T-cell (primary cell): ENCODE measurements around the gene SPEM1. TPM values are rescaled to one million over a fixed set of nuclear protein-coding genes. Genes with fewer than 3 reads are reported as not detected.

Experiments used
- ATAC-seq, 4 experiments: fragments of 200-7000 bp in 3 of 4; fragments of 150-1000 bp in 1 of 4; cut with Tn5 transposase; replicated peaks in 1 of 4; 1 replicate in 3 of 4; 2 replicates in 1 of 4; pipeline ENCODE4 v1.10.0; 2021; ENCODE audit warnings: moderate library complexity in 3 of 4, mild to moderate bottlenecking in 2 of 4, moderate number of reproducible peaks in 1 of 4
- CTCF ChIA-PET, 2 donors: fragments of 300-600 bp; sonication (Branson Sonifier 250); formaldehyde crosslinking; loops; one replicate each; lab custom pipeline; 2022; ENCODE audit warnings: antibody characterized with exemption in 2 of 2; lab: Charles Lee
- POLR2A ChIA-PET, 2 donors: fragments of 300-600 bp; sonication (Branson Sonifier 250); formaldehyde crosslinking; loops; one replicate each; lab custom pipeline; 2022; ENCODE audit warnings: antibody characterized with exemption in 2 of 2; lab: Charles Lee
- DNase-seq, 35 experiments: peaks; one replicate each; pipeline versions ENCODE4 v3.0.0 to v3.0.0-alpha.2; 2013 to 2023
- H3K27ac ChIP-seq: one replicate; pipeline ENCODE4 v1.5.1; 2013; ENCODE audit warnings: low read length
- H3K27me3 ChIP-seq, 2 experiments: replicated peaks in 1 of 2; 1 replicate in 1 of 2; 2 replicates in 1 of 2; pipeline versions ENCODE4 v1.6.1 to v1.7.0; 2013; ENCODE audit warnings: low read length in 1 of 2, mixed read lengths in 1 of 2; ENCODE audit not compliant: control insufficient read depth in 2 of 2, insufficient read depth in 2 of 2; ENCODE audit errors: extremely low read depth in 1 of 2
- H3K36me3 ChIP-seq, 2 donors: 1 replicate in 1 of 2; 2 replicates in 1 of 2; pipeline versions ENCODE4 v1.6.1 to v1.7.0; 2013; ENCODE audit warnings: low read length in 1 of 2; ENCODE audit not compliant: control insufficient read depth in 2 of 2, insufficient read depth in 1 of 2; ENCODE audit errors: extremely low read depth in 1 of 2
- H3K4me1 ChIP-seq, 2 experiments: 1 replicate in 1 of 2; 2 replicates in 1 of 2; pipeline versions ENCODE4 v1.6.1 to v1.7.0; 2013; ENCODE audit warnings: low read length in 2 of 2, mixed read lengths in 1 of 2; ENCODE audit not compliant: insufficient read depth in 2 of 2, control insufficient read depth in 1 of 2; ENCODE audit errors: extremely low read depth in 1 of 2
- H3K4me3 ChIP-seq, 2 donors: 1 replicate in 1 of 2; 2 replicates in 1 of 2; pipeline versions ENCODE4 v1.5.1 to v1.7.0; 2013; ENCODE audit warnings: mild to moderate bottlenecking in 2 of 2, low read length in 1 of 2, moderate library complexity in 1 of 2; ENCODE audit not compliant: control insufficient read depth in 1 of 2; ENCODE audit errors: extremely low read depth in 1 of 2
- H3K9me3 ChIP-seq: 2 replicates; pipeline ENCODE4 v1.7.0; 2013
- H3K27ac Mint-ChIP-seq, 2 donors: one replicate each; pipeline ENCODE4 v1.8.0; 2020 to 2021; ENCODE audit warnings: mild to moderate bottlenecking in 2 of 2, mixed read lengths in 2 of 2
- H3K27me3 Mint-ChIP-seq, 2 donors: one replicate each; pipeline ENCODE4 v1.8.0; 2021 to 2022; ENCODE audit warnings: mixed read lengths in 2 of 2
- H3K36me3 Mint-ChIP-seq: one replicate; pipeline ENCODE4 v1.8.0; 2021; ENCODE audit warnings: mixed read lengths
- H3K4me1 Mint-ChIP-seq, 3 donors: one replicate each; pipeline ENCODE4 v1.8.0; 2020 to 2022; ENCODE audit warnings: mixed read lengths in 3 of 3, mild to moderate bottlenecking in 1 of 3
- H3K4me3 Mint-ChIP-seq, 3 donors: one replicate each; pipeline ENCODE4 v1.8.0; 2020 to 2022; ENCODE audit warnings: mild to moderate bottlenecking in 3 of 3, mixed read lengths in 3 of 3, moderate library complexity in 3 of 3
- H3K9me3 Mint-ChIP-seq, 3 donors: one replicate each; pipeline ENCODE4 v1.8.0; 2020 to 2022; ENCODE audit warnings: mixed read lengths in 3 of 3
- WGBS: methylation state at CpG from one replicate; pipeline ENCODE4 v1.1.5; 2013; ENCODE audit warnings: missing lambda C conversion rate; ENCODE audit not compliant: insufficient coverage; 5-methylcytosine and 5-hydroxymethylcytosine counted together
- total RNA-seq, 35 experiments: library from RNA in 6 of 35; stranded (reverse) in 6 of 35; fragments of 120-200 nt in 1 of 35; gene quantifications; one replicate each; pipeline versions ENCODE4 v1.2.1 to v1.2.4 and lab custom pipeline; 2013 to 2026

Gene SPEM1
- total RNA-seq, 5 donors from 2014 or later (not counting 1 experiment from before 2014, with no cell fraction given) = not detected

- no peak overlapping the region for H3K4me3 ChIP-seq
- H3K27ac ChIP-seq = no peak overlapping the region
- no peaks in the 10 kb centered on the region for H3K36me3 ChIP-seq
- no peaks in the 10 kb centered on the region for H3K9me3 ChIP-seq
- WGBS = 87% methylated on average over 14 of the region's 14 CpGs
- DNase-seq (no peak), ATAC-seq (no peak)
- H3K4me1 ChIP-seq = no peaks in the 10 kb centered on the region
- no peak overlapping the region for H3K4me3 Mint-ChIP-seq
- POLR2A ChIA-PET = interaction anchor here in 1 of 2 donors (0.7 kb wide), 1 partner anchor 31 kb away, joined by 5 read pairs; no protein-coding TSS in a partner anchor
- no peak overlapping the region for H3K27ac Mint-ChIP-seq
- H3K27me3 Mint-ChIP-seq = peaks cover 0 to 4% of the 10 kb centered on the region in 2 donors
- peaks cover 0 to 18% of the 10 kb centered on the region in 2 experiments for H3K27me3 ChIP-seq
- H3K4me1 Mint-ChIP-seq = no peaks in the 10 kb centered on the region
- no peaks in the 10 kb centered on the region for H3K9me3 Mint-ChIP-seq
- no peaks in the 10 kb centered on the region for H3K36me3 Mint-ChIP-seq
- CTCF ChIA-PET = no interaction called here
Measured at GRCh38 chr17:7414837-7415236, 5.3 kb upstream of the SPEM1 start.

- POLR2A ChIA-PET = no interaction called here
- no peaks in the 10 kb centered on the region for H3K9me3 Mint-ChIP-seq
Measured at GRCh38 chr17:7415784-7416183, 4.3 kb upstream of the SPEM1 start.

GRCh38 chr17:7416323-7416722 lies 3.8 kb upstream of the SPEM1 start:
- Mint-ChIP-seq H3K27me3 (peaks cover 0 to 4% of the 10 kb centered on the region in 2 donors), H3K36me3 (no peaks in the 10 kb centered on the region), H3K9me3 (no peaks in the 10 kb centered on the region), H3K4me1 (no peaks in the 10 kb centered on the region), H3K4me3 (no peak overlapping the region), H3K27ac (no peak overlapping the region)
- peak in 1 of 35 experiments; percentile 30 for DNase-seq
- Histone ChIP-seq H3K27me3 (peaks cover 0 to 21% of the 10 kb centered on the region in 2 experiments), H3K4me3 (no peak overlapping the region), H3K27ac (no peak overlapping the region), H3K9me3 (no peaks in the 10 kb centered on the region), H3K36me3 (no peaks in the 10 kb centered on the region), H3K4me1 (no peaks in the 10 kb centered on the region)
- WGBS = 77% methylated on average over 4 of the region's 6 CpGs
- ChIA-PET POLR2A (no interaction called here), CTCF (no interaction called here)
- ATAC-seq = peak in 1 of 4 experiments; percentile 36

More at GRCh38 chr17:7415784-7416183, 4.3 kb upstream of the SPEM1 start:
- Histone ChIP-seq H3K36me3 (no peaks in the 10 kb centered on the region), H3K4me1 (no peaks in the 10 kb centered on the region), H3K4me3 (no peak overlapping the region), H3K9me3 (no peaks in the 10 kb centered on the region), H3K27me3 (peaks cover 0 to 21% of the 10 kb centered on the region in 2 experiments), H3K27ac (no peak overlapping the region)
- peaks cover 0 to 4% of the 10 kb centered on the region in 2 donors for H3K27me3 Mint-ChIP-seq
- no peak overlapping the region for H3K27ac Mint-ChIP-seq
- no peaks in the 10 kb centered on the region for H3K36me3 Mint-ChIP-seq
- ATAC-seq (no peak), DNase-seq (no peak)
- 89% methylated on average over 20 of the region's 23 CpGs for WGBS
- H3K4me3 Mint-ChIP-seq = no peak overlapping the region
- no peaks in the 10 kb centered on the region for H3K4me1 Mint-ChIP-seq
- CTCF ChIA-PET = no interaction called here

GRCh38 chr17:7417056-7417655 lies 3.0 kb upstream of the SPEM1 start:
- H3K36me3 Mint-ChIP-seq = no peaks in the 10 kb centered on the region
- Histone ChIP-seq H3K36me3 (no peaks in the 10 kb centered on the region), H3K4me1 (no peaks in the 10 kb centered on the region), H3K4me3 (no peak overlapping the region), H3K9me3 (no peaks in the 10 kb centered on the region), H3K27ac (no peak overlapping the region), H3K27me3 (peaks cover 0 to 21% of the 10 kb centered on the region in 2 experiments)
- H3K9me3 Mint-ChIP-seq = no peaks in the 10 kb centered on the region
- POLR2A ChIA-PET = no interaction called here
- CTCF ChIA-PET = no interaction called here
- H3K27ac Mint-ChIP-seq = no peak overlapping the region
- peaks cover 0 to 4% of the 10 kb centered on the region in 2 donors for H3K27me3 Mint-ChIP-seq
- DNase-seq (no peak), ATAC-seq (no peak)
- 95% methylated on average over 43 of the region's 54 CpGs for WGBS
- H3K4me1 Mint-ChIP-seq = no peaks in the 10 kb centered on the region
- no peak overlapping the region for H3K4me3 Mint-ChIP-seq

- 83% methylated on average over 9 of the region's 18 CpGs for WGBS
- Mint-ChIP-seq H3K27ac (no peak overlapping the region), H3K9me3 (no peaks in the 10 kb centered on the region), H3K36me3 (no peaks in the 10 kb centered on the region), H3K4me3 (no peak overlapping the region), H3K27me3 (peaks cover 0 to 4% of the 10 kb centered on the region in 2 donors), H3K4me1 (no peaks in the 10 kb centered on the region)
- no peaks in the 10 kb centered on the region for H3K9me3 ChIP-seq
- ChIA-PET CTCF (interaction anchor here in 1 of 2 donors (0.5 kb wide), 1 partner anchor 116 kb away, joined by 3 read pairs; no protein-coding TSS in a partner anchor), POLR2A (no interaction called here)
- H3K36me3 ChIP-seq = no peaks in the 10 kb centered on the region
- no peak overlapping the region for H3K27ac ChIP-seq
- DNase-seq = no peak
- H3K4me1 ChIP-seq = no peaks in the 10 kb centered on the region
- no peak for ATAC-seq
- H3K27me3 ChIP-seq = peaks cover 0 to 21% of the 10 kb centered on the region in 2 experiments
- H3K4me3 ChIP-seq = no peak overlapping the region
Measured at GRCh38 chr17:7418472-7419152, 1.5 kb upstream of the SPEM1 start.

- ChIA-PET POLR2A (no interaction called here), CTCF (no interaction called here)
- no peak overlapping the region for H3K4me3 ChIP-seq
- no peak overlapping the region for H3K27ac ChIP-seq
- DNase-seq = no peak
- WGBS = 93% methylated on average over 8 of the region's 16 CpGs
- no peaks in the 10 kb centered on the region for H3K9me3 ChIP-seq
- H3K27me3 ChIP-seq = peaks cover 0 to 21% of the 10 kb centered on the region in 2 experiments
- H3K4me1 Mint-ChIP-seq = no peaks in the 10 kb centered on the region
- H3K4me3 Mint-ChIP-seq = no peak overlapping the region
- no peaks in the 10 kb centered on the region for H3K36me3 ChIP-seq
- no peak for ATAC-seq
- no peaks in the 10 kb centered on the region for H3K4me1 ChIP-seq
- H3K27ac Mint-ChIP-seq = no peak overlapping the region
- no peaks in the 10 kb centered on the region for H3K9me3 Mint-ChIP-seq
- peaks cover 0 to 4% of the 10 kb centered on the region in 2 donors for H3K27me3 Mint-ChIP-seq
- no peaks in the 10 kb centered on the region for H3K36me3 Mint-ChIP-seq
Measured at GRCh38 chr17:7421186-7421585, 1.1 kb downstream of the SPEM1 start.
